Right ventricle myocardium superior (tissue), 1 donor: ENCODE results near the gene TMIGD2. TPM values are rescaled to one million over a fixed set of nuclear protein-coding genes. Genes with fewer than 3 reads are reported as not detected.
A peak's percentile ranks its signal among the peaks of the same experiment; 100 is the strongest.
"Not testable (repeated sequence)": the region's sequence is repeated elsewhere in the genome, so short reads cannot be mapped to it uniquely, and the experiment has no call there.

Experiments used
- ATAC-seq: fragments of 200-7000 bp; cut with Tn5 transposase; one replicate; pipeline ENCODE4 v1.9.1; 2020; ENCODE audit warnings: mild to moderate bottlenecking; ENCODE audit not compliant: poor library complexity
- DNase-seq: peaks from one replicate; pipeline ENCODE4 v3.0.0-alpha.2; 2020
- intact Hi-C: fragments of 100-400 bp; cut with DNase I; formaldehyde crosslinking; loops from one replicate; pipeline ENCODE4 v1.11.2; 2022
- long read RNA-seq: library from polyadenylated mRNA; unstranded; transcript quantifications from one replicate; pipeline ENCODE4 v2.0.0, GENCODE V29; 2021
- total RNA-seq: library from RNA; stranded (reverse); fragmentation: NEBNext Ultra II Directional; extraction: Animal tissue kit (Norgen Biotek cat#: 25700); gene quantifications from one replicate; pipeline ENCODE4 v1.2.1, GENCODE V29; 2021
- donor health status: DM: no; HTN: yes; CAD: no; lungs with severe emphysema.

TMIGD2 gene
- total RNA-seq: 0.24 TPM
- long read RNA-seq, partial matches to known transcripts: 0 of 2 reads
- long read RNA-seq, other reads (novel, unspliced or antisense): 0 of 2 reads

GRCh38 chr19:4302243-4302640, at the start of gene TMIGD2:
TMIGD2 (minus strand) TSS chr19:4302389; CDS start chr19:4302385, 4 bp downstream.
- intact Hi-C loops: no loop called here
- no peak for DNase-seq
- ATAC-seq: no peak

GRCh38 chr19:4350726-4351125, 48.5 kb upstream of the TMIGD2 start:
- ATAC-seq (no peak), DNase-seq (no peak)
- intact Hi-C loops: no loop called here

- intact Hi-C loops: no loop called here
- DNase-seq (no peak), ATAC-seq (no peak)
Measured at GRCh38 chr19:4350111-4350510, 47.9 kb upstream of the TMIGD2 start.

GRCh38 chr19:4349225-4349624, 47.0 kb upstream of the TMIGD2 start:
- DNase-seq, ATAC-seq, intact Hi-C loops: not testable (repeated sequence)

GRCh38 chr19:4347521-4347920, 45.3 kb upstream of the TMIGD2 start:
- DNase-seq: no peak
- ATAC-seq: no peak
- intact Hi-C loops: no loop called here

GRCh38 chr19:4346020-4346383, 43.8 kb upstream of the TMIGD2 start:
- intact Hi-C loops: no loop called here
- no peak for ATAC-seq
- DNase-seq: no peak

- intact Hi-C loops: no loop called here
- no peak for DNase-seq
Measured at GRCh38 chr19:4345342-4346019, 43.3 kb upstream of the TMIGD2 start.

GRCh38 chr19:4343370-4344307, 41.5 kb upstream of the TMIGD2 start, which contains the start of gene MPND:
MPND (plus strand) TSS chr19:4343562; CDS start chr19:4343594, 32 bp downstream.
- DNase-seq (peak; percentile 97), ATAC-seq (peak; percentile 93)
- intact Hi-C loops: no loop called here

More at GRCh38 chr19:4345342-4346019, 43.3 kb upstream of the TMIGD2 start:
- ATAC-seq: no peak

- intact Hi-C loops: no loop called here
- peak; percentile 93 for ATAC-seq
- peak; percentile 96 for DNase-seq
Measured at GRCh38 chr19:4342615-4343369, 40.6 kb upstream of the TMIGD2 start.

GRCh38 chr19:4342314-4342614, 40.1 kb upstream of the TMIGD2 start:
- ATAC-seq: peak; percentile 18
- no peak for DNase-seq
- intact Hi-C loops: no loop called here

- no peak for ATAC-seq
- DNase-seq: peak; percentile 32
- intact Hi-C loops: no loop called here
Measured at GRCh38 chr19:4338441-4339355, 36.5 kb upstream of the TMIGD2 start, which contains the start of gene STAP2. STAP2 (minus strand) TSS chr19:4338827; CDS start chr19:4338753, 74 bp downstream.

- intact Hi-C loops: no loop called here
Measured at GRCh38 chr19:4337906-4338440, 35.8 kb upstream of the TMIGD2 start.

GRCh38 chr19:4334929-4335570, 32.9 kb upstream of the TMIGD2 start:
- intact Hi-C loops: no loop called here
- ATAC-seq (no peak), DNase-seq (no peak)

More at GRCh38 chr19:4337906-4338440, 35.8 kb upstream of the TMIGD2 start:
- DNase-seq (no peak), ATAC-seq (no peak)

GRCh38 chr19:4329858-4330257, 27.7 kb upstream of the TMIGD2 start:
- DNase-seq: no peak
- intact Hi-C loops: no loop called here
- ATAC-seq: no peak

- intact Hi-C loops, DNase-seq, ATAC-seq: not testable (repeated sequence)
Measured at GRCh38 chr19:4328991-4329681, 26.9 kb upstream of the TMIGD2 start.

GRCh38 chr19:4328243-4328990, 26.2 kb upstream of the TMIGD2 start:
- intact Hi-C loops: no loop called here
- peak; percentile 93 for ATAC-seq
- peak; percentile 97 for DNase-seq
